GM12875 (cell line): Measurements from ENCODE around the gene UBASH3B.

Experiments used
- H3K4me3 ChIP-seq: one replicate; pipeline ENCODE4 v1.5.1; 2011; ENCODE audit warnings: low read depth, low read length, control low read depth
- TF ChIP-seq, protein P1 (sequence below): IDR thresholded peaks from 2 replicates; pipeline ENCODE4 v1.5.1; 2011; ENCODE audit warnings: low read depth, mild to moderate bottlenecking, control low read depth, inconsistent platforms, low read length, moderate library complexity, borderline replicate concordance; ENCODE audit not compliant: insufficient read depth

UBASH3B gene

DNA sequence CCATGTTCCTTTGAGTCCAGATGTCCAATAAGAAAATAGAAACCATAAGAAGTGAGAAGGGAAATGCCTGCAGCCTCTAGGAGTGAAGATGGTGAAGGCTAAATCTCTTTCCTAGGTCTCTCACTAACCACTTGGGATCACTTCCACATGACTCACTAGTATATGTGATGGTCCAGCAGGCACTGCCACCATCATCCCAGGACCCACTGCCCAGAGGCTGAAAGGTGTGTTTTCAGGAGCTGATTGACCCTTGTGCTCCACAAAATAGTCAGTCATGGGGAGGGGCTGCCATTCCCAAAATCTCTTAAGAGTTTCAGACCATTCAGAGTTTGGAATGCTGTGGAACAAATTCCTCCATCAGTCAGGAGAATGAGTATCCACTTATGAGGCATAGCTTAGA is 22.9 kb downstream of the UBASH3B start:
- H3K4me3 ChIP-seq, result no peak overlapping the region
- TF ChIP-seq, protein P1, sequence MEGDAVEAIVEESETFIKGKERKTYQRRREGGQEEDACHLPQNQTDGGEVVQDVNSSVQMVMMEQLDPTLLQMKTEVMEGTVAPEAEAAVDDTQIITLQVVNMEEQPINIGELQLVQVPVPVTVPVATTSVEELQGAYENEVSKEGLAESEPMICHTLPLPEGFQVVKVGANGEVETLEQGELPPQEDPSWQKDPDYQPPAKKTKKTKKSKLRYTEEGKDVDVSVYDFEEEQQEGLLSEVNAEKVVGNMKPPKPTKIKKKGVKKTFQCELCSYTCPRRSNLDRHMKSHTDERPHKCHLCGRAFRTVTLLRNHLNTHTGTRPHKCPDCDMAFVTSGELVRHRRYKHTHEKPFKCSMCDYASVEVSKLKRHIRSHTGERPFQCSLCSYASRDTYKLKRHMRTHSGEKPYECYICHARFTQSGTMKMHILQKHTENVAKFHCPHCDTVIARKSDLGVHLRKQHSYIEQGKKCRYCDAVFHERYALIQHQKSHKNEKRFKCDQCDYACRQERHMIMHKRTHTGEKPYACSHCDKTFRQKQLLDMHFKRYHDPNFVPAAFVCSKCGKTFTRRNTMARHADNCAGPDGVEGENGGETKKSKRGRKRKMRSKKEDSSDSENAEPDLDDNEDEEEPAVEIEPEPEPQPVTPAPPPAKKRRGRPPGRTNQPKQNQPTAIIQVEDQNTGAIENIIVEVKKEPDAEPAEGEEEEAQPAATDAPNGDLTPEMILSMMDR, result no peak

DNA sequence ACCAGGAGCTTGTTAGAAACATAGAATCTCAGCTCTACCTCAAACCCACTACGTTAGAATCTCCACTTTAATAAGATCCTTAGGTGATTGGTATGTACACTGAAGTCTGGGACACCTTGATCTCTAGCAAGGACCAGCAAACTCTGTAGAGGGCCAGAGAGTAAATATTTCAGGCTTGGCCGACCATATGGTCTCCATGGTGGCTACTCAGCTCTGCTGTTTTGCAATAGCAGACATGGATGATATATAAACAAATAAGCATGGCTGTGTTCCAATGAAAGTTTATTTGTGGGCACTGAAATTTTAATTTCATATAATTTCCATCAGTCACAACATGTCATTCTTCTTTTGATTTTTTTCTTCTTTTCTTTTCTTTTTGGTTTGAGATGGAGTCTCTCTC is 23.9 kb downstream of the UBASH3B start:
- TF ChIP-seq, protein P1, result no peak
- no peak overlapping the region for H3K4me3 ChIP-seq

DNA sequence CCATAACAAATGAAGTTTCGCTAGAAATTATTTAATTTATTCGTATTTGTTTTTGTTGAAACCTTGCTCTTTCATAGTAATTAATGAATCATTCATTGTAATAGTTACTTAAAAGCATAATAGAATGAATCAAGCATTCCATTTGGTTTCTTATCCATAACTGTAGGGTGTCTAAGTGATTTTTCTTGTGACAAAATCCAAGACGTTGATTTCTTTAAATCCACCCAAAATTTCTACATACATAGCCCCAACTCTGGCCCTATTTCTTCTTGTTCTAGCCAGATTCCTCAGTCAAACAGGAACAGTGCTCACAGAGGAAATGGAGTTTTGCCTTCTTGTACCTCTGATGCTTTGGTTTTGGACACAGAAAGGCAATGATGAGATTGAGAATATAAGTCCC is 25.5 kb downstream of the UBASH3B start:
- H3K4me3 ChIP-seq, result no peak overlapping the region
- TF ChIP-seq, protein P1, result no peak

DNA sequence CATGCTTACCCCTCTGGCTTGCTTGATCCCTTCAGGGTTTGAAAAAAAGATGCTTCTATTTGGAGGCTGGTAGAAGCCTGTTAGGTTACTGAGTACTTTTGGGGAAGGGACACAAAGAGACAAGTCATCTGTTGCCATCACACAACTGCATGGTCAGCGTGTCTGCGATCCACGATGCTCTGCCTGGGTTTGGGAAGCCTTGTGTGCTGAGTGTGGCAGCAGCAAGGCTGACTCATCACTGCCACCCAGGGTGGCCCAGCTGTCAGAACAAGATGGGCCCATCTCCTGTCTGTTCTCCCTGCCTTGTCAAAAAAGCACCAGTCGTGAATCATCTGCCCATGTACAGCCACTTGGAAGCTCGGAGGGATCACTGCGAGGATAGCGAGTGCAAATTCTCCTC is 26.2 kb downstream of the UBASH3B start:
- H3K4me3 ChIP-seq, result no peak overlapping the region
- TF ChIP-seq, protein P1, result 0 out of 2 replicates have a peak, but pooled peaks have one; percentile 14

DNA sequence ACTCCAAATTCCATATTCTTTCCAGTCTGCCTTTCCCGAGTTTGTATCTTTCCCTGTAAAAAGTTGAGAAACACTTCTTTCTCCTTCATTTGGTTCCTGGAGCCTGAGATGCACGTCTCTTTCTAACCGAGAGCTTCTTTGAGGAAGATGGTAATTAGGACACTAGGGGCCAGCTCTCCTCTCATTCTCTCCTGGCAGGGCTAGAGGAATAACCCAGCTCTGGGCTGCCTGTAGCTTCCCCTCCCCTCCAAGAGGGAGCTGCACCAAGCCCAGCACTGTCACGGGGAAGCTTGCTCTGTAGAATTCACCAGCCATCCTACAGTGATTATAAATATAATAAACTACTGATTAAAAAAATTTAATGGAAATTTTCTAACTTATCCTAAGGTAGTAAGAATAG is 26.9 kb downstream of the UBASH3B start:
- TF ChIP-seq, protein P1, result no peak
- no peak overlapping the region for H3K4me3 ChIP-seq

DNA sequence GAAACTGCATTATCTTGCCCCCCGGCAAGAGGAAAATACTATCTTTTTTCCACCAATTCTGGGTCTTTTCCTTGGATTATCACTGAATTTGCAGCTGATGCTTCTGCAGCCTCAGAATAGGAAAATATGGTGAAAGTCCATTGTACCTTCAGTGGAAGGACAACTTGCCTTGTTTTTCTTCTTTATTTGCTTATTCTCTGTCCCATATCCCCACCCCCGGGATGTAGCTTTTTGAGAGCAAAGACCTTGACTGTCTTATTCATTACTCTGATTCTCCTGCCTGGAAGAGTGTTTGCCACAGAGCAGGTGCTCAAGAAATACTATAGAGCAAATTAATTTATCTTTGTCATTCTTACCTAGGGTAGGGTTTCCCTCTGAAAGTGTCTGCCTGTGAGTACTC is 29.5 kb downstream of the UBASH3B start:
- TF ChIP-seq, protein P1, result no peak
- no peak overlapping the region for H3K4me3 ChIP-seq

DNA sequence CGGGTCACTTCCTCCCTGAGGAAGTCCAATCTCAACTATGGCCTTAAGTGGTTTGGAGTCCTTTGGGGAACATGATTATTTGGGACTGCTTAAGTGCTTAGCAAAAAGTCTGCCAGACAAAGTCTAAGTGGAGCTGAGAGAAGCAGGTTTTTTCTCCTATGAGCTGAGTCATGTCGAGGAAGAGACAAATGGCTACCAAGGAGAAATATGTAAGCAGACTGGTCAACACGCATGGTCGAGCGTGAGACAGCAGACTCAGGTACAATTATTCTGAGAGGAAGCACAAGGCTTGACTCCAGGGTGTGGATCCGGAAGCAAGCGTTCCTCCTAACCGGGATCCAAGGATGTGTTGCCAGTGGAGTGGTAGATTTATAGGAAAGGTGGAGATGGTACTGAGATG is 30.6 kb downstream of the UBASH3B start:
- no peak overlapping the region for H3K4me3 ChIP-seq
- TF ChIP-seq, protein P1, result no peak
